GM13977 (cell line): Measurements from ENCODE around the gene GRK4.
"Not testable (repeated sequence)": the region's sequence is repeated elsewhere in the genome, so short reads cannot be mapped to it uniquely, and the experiment has no call there.

Source experiments
- DNase-seq: peaks from one replicate; pipeline ENCODE4 v3.0.0; 2012; ENCODE audit warnings: low spot score
- CTCF ChIP-seq: IDR thresholded peaks from 2 replicates; pipeline ENCODE4 v1.5.1; 2012; ENCODE audit warnings: mild to moderate bottlenecking, control low read depth; ENCODE audit not compliant: insufficient read depth; ENCODE audit errors: extremely low read depth, missing control alignments
- in situ Hi-C: fragments of 300-500 bp; cut with MboI; formaldehyde crosslinking; loops from one replicate; pipeline ENCODE4 v1.12.0; 2022; ENCODE audit warnings: low sequenced_read_pairs, low pct_unique_long_range_greater_than_20kb, mixed read lengths, inconsistent platforms; ENCODE audit not compliant: unreplicated experiment

Gene GRK4

DNA sequence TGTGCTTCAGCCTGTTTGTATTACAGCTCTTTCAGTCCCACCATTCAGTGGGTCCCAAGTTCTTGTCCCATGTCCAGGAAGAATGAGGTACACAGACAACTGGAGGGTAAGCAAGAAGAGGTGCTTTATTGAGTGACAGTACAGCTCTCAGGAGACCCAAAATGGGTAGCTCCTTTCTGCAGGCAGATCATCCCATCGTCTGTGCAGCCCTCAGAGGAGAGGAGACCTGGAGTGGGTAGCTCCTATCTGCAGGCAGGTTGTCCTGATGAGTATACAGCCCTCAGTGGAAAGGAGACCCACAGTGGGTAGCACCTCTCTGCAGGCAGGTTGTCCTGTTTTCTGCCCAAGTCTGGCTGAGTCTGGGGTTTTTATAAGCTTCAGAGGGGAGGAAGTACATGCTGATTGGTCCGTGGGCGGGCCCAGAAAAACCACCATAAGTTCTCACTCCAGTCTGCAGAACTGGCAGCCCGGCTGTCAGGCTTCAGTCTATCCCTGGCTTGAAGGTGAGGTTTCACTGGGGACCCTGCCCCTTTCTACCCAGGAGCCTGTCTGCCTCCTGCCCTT lies 18.0 kb downstream of the GRK4 start:
- in situ Hi-C loops: loop anchor here (10.0 kb wide), 1 partner anchor 53 kb away; no protein-coding TSS in a partner anchor
- no peak for DNase-seq
- TF ChIP-seq CTCF: no peak

DNA sequence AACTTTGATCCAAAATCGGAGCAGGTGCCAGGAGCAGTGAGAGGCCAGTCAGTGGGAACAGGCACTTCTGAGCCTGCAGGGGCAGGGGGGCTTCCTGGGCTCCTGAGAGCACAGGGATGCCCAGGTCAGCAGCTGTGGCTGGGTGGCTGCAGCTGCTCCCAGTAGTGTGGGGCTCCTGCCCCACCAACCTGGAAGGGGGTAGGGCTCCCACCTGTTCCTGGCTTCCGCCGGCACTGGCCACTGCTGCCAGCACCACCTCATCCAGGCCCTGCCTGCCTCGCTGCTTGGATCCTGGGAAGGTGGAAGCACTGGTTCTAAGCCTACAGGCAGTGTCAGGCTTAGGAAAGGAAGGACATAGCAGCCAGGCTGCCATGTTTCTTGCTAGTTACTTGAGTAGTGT lies 18.6 kb downstream of the GRK4 start:
- in situ Hi-C loops: loop anchor here (10.0 kb wide), 1 partner anchor 53 kb away; no protein-coding TSS in a partner anchor
- TF ChIP-seq CTCF: no peak
- DNase-seq: no peak

- in situ Hi-C loops: loop anchor here (10.0 kb wide), 1 partner anchor 51 kb away; no protein-coding TSS in a partner anchor
Observed at GRCh38 chr4:2983715-2984114, 20.3 kb downstream of the GRK4 start.

GRCh38 chr4:2991243-2991642 lies 27.9 kb downstream of the GRK4 start:
- TF ChIP-seq CTCF: no peak
- no peak for DNase-seq
- in situ Hi-C loops: no loop called here

More at GRCh38 chr4:2983715-2984114, 20.3 kb downstream of the GRK4 start:
- DNase-seq: not testable (repeated sequence)

DNA sequence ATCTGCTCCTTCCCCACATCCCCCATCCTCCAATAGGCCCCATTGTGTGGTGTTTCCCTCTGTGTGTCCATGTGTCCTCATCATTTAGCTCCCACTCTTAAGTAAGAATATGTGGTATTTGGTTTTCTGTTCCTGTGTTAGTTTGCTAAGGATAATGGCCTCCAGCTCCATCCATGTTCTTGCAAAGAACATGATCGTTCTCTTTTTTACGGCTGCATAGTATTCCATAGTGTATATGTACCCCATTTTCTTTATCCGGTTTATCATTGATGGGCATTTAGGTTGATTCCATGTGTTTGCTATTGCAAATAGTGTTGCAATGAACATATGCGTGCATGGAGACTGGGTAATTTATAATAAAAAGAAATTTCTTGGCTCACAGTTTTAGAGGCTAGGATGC lies 31.5 kb downstream of the GRK4 start:
- in situ Hi-C loops: no loop called here
- TF ChIP-seq CTCF: no peak
- DNase-seq: no peak

DNA sequence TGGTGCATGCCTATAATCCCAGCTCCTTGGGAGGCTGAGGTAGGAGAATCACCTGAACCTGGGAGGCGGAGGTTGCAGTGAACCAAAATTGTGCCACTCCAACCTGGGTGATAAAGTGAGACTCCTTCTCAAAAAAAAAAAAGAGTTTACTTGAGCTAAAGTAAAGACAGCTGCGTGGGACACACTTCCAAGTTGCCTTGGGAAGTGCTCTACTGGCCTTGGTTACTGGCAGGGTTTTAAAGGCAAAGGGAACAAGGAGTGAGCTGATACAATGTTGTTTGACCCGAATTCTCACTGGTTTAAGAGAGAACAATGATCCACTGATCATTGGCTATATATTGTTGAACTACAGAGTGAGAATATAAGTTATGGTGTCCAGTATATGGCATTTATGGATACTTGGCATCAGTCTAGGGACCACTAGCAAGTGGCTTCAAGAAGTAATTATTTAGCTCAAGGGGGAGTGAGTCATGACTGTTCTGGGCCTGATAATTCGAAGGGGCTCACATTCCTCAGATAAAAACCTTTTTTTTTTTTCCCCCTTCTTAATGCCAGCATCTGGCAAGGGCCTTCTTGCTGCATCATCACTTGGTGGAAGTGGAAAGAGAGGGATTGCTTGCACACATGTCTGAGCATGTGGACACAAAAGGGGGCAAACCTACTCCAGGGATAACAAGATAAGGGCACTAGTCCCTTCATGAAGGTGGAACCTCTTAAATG lies 32.3 kb downstream of the GRK4 start:
- no peak for TF ChIP-seq CTCF
- no peak for DNase-seq
- in situ Hi-C loops: no loop called here

DNA sequence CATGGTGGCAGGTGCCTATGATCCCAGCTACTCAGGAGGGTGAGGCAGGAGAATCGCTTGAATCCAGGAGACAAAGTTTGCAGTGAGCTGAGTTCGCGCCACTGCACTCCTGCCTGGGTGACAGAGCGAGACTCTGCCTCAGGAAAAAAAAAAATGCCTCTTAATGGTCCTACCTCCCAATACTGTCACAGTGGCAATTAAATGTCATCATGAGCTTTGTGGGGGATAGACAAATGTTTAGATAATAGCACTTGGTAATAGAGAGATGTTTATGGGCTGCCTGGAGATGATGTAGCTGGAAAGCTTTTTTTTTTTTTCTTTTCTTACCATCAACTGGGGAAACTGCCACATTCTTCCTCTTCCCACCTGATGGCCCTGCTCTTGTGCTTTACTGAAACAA lies 33.0 kb downstream of the GRK4 start:
- DNase-seq: no peak
- in situ Hi-C loops: no loop called here

More for the DNA sequence above, 33.0 kb downstream of the GRK4 start:
- TF ChIP-seq CTCF: no peak
